TTC549 (cell line): Measurements from ENCODE around the gene C19orf33.

Source experiments
- FAIRE-seq: peaks from 2 replicates; lab custom pipeline; 2012; peaks lifted over from hg19 to GRCh38; lab: Jason Lieb, UNC

The C19orf33 gene

DNA sequence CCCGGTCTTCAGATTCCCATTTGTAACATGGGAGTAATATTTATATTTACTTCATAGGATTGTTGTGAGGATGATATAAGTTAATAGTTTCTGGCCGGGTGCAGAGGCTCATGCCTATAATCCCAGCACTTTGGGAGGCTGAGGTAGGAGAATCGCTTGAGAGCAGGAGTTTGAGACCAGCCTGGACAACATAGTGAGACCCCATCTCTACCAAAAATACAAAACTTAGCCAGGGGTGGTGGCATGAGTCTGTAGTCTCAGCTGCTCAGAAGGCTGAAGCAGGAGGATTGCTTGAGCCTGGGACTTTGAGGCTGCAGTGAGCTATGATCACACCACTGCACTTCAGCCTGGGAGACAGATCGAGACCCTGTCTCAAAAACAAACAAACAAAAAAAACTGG, 42.8 kb downstream of the C19orf33 start:
- FAIRE-seq, result no peak

DNA sequence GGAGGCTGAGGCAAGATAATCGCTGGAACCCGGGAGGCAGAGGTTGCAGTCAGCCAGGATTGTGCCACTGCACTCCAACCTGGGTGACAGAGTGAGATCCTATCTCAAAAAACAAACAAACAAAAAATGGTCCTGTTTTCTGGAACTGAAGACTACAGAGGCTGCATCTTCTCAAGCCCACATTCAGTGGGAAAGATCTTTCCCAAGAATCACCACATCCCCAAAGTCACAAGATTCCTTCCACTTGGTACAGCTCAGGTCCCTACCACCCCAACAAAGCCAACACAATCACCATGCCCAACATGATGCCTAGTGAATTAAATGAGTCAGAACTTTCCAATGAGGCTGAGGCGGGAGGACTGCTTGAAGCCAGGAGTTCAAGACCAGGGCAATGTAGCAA, 46.8 kb downstream of the C19orf33 start:
- no peak for FAIRE-seq

DNA sequence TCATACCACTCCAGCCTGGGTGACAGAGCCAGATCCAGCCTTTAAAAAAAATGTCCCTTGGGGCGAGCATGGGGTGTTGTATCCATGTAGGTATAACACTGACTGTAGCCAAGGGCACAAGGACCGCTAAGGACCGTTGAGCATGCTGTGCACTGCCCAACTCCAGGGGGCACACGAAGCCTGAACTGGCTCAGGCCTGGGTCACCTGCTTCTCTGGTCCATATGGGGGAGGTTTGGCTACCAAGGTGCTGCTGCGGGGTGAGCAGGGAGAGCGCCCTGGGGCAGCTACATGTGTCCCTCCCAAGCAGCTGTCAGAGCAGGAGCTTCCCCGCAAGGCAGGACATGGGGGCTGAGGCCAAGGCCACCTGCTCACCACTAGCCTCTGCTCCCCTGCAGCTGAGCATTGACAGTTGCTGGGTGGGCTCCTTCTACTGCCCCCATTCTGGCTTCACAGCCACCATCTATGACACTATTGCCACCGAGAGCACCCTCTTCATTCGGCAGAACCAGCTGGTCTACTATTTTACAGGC, 47.9 kb downstream of the C19orf33 start:
- FAIRE-seq, result no peak

DNA sequence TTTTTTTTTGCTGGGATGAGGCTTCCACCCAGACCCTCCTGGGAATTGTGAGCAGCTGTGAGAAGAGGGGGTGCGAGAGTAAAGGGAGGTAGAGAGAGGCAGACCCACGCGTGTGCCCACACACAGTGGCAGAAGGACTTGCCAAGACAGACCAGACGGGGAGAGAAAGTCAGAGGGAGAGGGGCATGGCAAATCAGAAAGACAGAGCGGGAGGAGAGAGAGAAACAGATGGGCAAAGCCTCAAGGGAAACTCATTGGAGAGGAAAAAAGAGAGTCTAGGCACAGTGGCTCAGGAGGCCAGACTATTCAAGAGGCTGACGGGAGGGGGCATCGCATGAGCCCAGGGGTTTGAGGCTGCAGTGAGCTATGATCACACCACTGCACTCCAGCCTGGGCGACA, 48.6 kb downstream of the C19orf33 start:
- FAIRE-seq, result no peak
